Measurements from ENCODE around the gene WDR64.

DNA sequence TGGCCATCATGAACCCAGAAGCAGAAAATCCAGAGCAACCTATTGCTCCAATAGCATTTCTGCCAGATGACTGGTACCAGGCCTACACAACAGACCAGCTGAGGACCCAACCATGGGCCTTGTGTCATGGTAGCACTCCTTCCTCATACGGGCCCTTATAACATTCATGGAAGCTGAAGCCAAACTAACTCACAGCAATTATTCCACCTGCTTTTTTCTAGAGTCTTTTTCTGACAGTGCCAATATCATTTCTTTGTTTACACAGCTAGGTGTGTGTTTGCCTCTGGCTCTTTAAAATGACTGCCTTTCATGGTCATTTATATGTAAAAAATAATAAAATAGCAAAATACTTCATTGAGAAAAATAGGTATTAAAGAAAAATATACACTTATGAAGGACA, 3.9 kb upstream of the WDR64 start:
- TF ChIP-seq CTCF (IDR thresholded peaks at IDR 0.05; ENCODE audit: borderline replicate concordance, extremely low read depth, low read length, poor library complexity, severe bottlenecking) (no peak), EZH2 (IDR thresholded peaks at IDR 0.05; ENCODE audit: borderline replicate concordance, low read depth, low read length, severe bottlenecking) (no peak)
